ENCODE data around the gene UBAC1. TPM values are rescaled to one million over a fixed set of nuclear protein-coding genes. Genes with fewer than 3 reads are reported as not detected.

The UBAC1 gene
- polyA plus RNA-seq, 1 of the 3 experiments (the other 2 are of a cell fraction), result 67.7 TPM

GRCh38 chr9:135898634-135899407, 62.4 kb downstream of the UBAC1 start:
- Histone ChIP-seq H4K20me1 (ENCODE audit: insufficient read depth) (peaks cover 88% of the 10 kb centered on the region), H3K36me3 (replicated peaks in 1 of 2; ENCODE audit: control insufficient read depth in 1 of 2, insufficient read depth in 2 of 2, low read length in 1 of 2) (peaks cover 0 to 7% of the 10 kb centered on the region in 2 experiments), H3K9ac (no peak overlapping the region), H3K4me1 (ENCODE audit: control insufficient read depth in 1 of 2, insufficient read depth in 2 of 2, low read depth in 1 of 2, low read length in 1 of 2) (peaks cover 0 to 8% of the 10 kb centered on the region in 2 experiments; a peak in 1 of 4 replicates), H2AFZ (ENCODE audit: low read depth) (no peak overlapping the region), H3K27me3 (ENCODE audit: insufficient read depth) (no peaks in the 10 kb centered on the region), H3K9me3 (peaks cover 11% of the 10 kb centered on the region; the same call in 1 of the 2 replicates), H3K27ac (ENCODE audit: low read depth in 2 of 2, low read length in 1 of 2) (no peak overlapping the region), H3K4me2 (no peak overlapping the region), H3K79me2 (ENCODE audit: insufficient read depth) (peaks cover 100% of the 10 kb centered on the region), H3K9me2 (no peaks in the 10 kb centered on the region), H3K4me3 (ENCODE audit: low read depth in 2 of 2, low read length in 1 of 2) (no peak overlapping the region), H3F3A (replicated peaks; ENCODE audit: insufficient read depth) (peaks cover 3% of the 10 kb centered on the region)
- ChIA-PET POLR2A (no interaction called here), CTCF (no interaction called here)
- DNase-seq, result no peak
- no peak for TF ChIP-seq NFIC (IDR thresholded peaks at IDR 0.05; ENCODE audit: borderline replicate concordance)
- peak; percentile 71 for TF ChIP-seq TCF12 (IDR thresholded peaks at IDR 0.05)
- TF ChIP-seq RCOR1 (IDR thresholded peaks at IDR 0.05; ENCODE audit: low read length), result 0 out of 2 replicates have a peak, but pooled peaks have one; percentile 34
- 77% methylated on average over 11 of the region's 11 CpGs for WGBS (ENCODE audit: low lambda C conversion rate)

- H3K4me3 ChIP-seq (ENCODE audit: low read depth in 2 of 2, low read length in 1 of 2), result no peak overlapping the region
- H3K4me2 ChIP-seq, result no peak overlapping the region
- H3F3A ChIP-seq (replicated peaks; ENCODE audit: insufficient read depth), result peaks cover 3% of the 10 kb centered on the region
- TF ChIP-seq POLR2AphosphoS5 (IDR thresholded peaks at IDR 0.05; ENCODE audit: low read depth, low read length), result no peak
- TF ChIP-seq TCF12 (IDR thresholded peaks at IDR 0.05), result no peak
- no peak for TF ChIP-seq MAX (IDR thresholded peaks at IDR 0.05; ENCODE audit: low read depth)
- H2AFZ ChIP-seq (ENCODE audit: low read depth), result no peak overlapping the region
- ChIA-PET POLR2A (no interaction called here), CTCF (interaction anchor here (0.8 kb wide), 1 partner anchor 10 kb away, joined by 3 read pairs; no protein-coding TSS in a partner anchor)
- peaks cover 100% of the 10 kb centered on the region for H3K79me2 ChIP-seq (ENCODE audit: insufficient read depth)
- no peaks in the 10 kb centered on the region for H3K9me2 ChIP-seq
- no peak overlapping the region for H3K9ac ChIP-seq
- H4K20me1 ChIP-seq (ENCODE audit: insufficient read depth), result peaks cover 89% of the 10 kb centered on the region
- 100% methylated on average over 1 of the region's 2 CpGs for WGBS (ENCODE audit: low lambda C conversion rate)
- no peaks in the 10 kb centered on the region for H3K27me3 ChIP-seq (ENCODE audit: insufficient read depth)
- peaks cover 0 to 6% of the 10 kb centered on the region in 2 experiments for H3K36me3 ChIP-seq (replicated peaks in 1 of 2; ENCODE audit: control insufficient read depth in 1 of 2, insufficient read depth in 2 of 2, low read length in 1 of 2)
- H3K27ac ChIP-seq (ENCODE audit: low read depth in 2 of 2, low read length in 1 of 2), result no peak overlapping the region
- no peak for DNase-seq
- peaks cover 1 to 6% of the 10 kb centered on the region in 2 experiments; a peak in 2 of 4 replicates for H3K4me1 ChIP-seq (ENCODE audit: control insufficient read depth in 1 of 2, insufficient read depth in 2 of 2, low read depth in 1 of 2, low read length in 1 of 2)
- H3K9me3 ChIP-seq, result peaks cover 11% of the 10 kb centered on the region; the same call in 1 of the 2 replicates
Observed at GRCh38 chr9:135896626-135897025, 64.5 kb downstream of the UBAC1 start.

- ChIA-PET CTCF (no interaction called here), POLR2A (no interaction called here)
- Histone ChIP-seq H3K9me2 (no peaks in the 10 kb centered on the region), H3K9ac (no peak overlapping the region), H3K27me3 (ENCODE audit: insufficient read depth) (no peaks in the 10 kb centered on the region), H4K20me1 (ENCODE audit: insufficient read depth) (peaks cover 89% of the 10 kb centered on the region), H3K36me3 (replicated peaks in 1 of 2; ENCODE audit: control insufficient read depth in 1 of 2, insufficient read depth in 2 of 2, low read length in 1 of 2) (peaks cover 0 to 6% of the 10 kb centered on the region in 2 experiments), H3F3A (replicated peaks; ENCODE audit: insufficient read depth) (peaks cover 3% of the 10 kb centered on the region), H3K4me1 (ENCODE audit: control insufficient read depth in 1 of 2, insufficient read depth in 2 of 2, low read depth in 1 of 2, low read length in 1 of 2) (peaks cover 5 to 8% of the 10 kb centered on the region in 2 experiments; a peak in 2 of 4 replicates), H3K4me2 (no peak overlapping the region), H3K27ac (ENCODE audit: low read depth in 2 of 2, low read length in 1 of 2) (no peak overlapping the region), H3K9me3 (peaks cover 11% of the 10 kb centered on the region; the same call in 1 of the 2 replicates), H3K79me2 (ENCODE audit: insufficient read depth) (peaks cover 100% of the 10 kb centered on the region), H2AFZ (ENCODE audit: low read depth) (no peak overlapping the region), H3K4me3 (ENCODE audit: low read depth in 2 of 2, low read length in 1 of 2) (no peak overlapping the region)
- TF ChIP-seq EP300 (IDR thresholded peaks at IDR 0.05; ENCODE audit: borderline replicate concordance in 1 of 2, low read depth in 1 of 2, low read length in 1 of 2) (no peak), TEAD4 (IDR thresholded peaks at IDR 0.05; ENCODE audit: borderline replicate concordance, insufficient read depth) (no peak), RAD21 (IDR thresholded peaks at IDR 0.05; ENCODE audit: low read length) (no peak), TAF1 (IDR thresholded peaks at IDR 0.05; ENCODE audit: borderline replicate concordance, low read depth, low read length) (no peak), MAX (IDR thresholded peaks at IDR 0.05; ENCODE audit: low read depth) (no peak)
- 96% methylated on average over 3 of the region's 3 CpGs for WGBS (ENCODE audit: low lambda C conversion rate)
- DNase-seq, result no peak
Observed at GRCh38 chr9:135896205-135896604, 65.0 kb downstream of the UBAC1 start.

All from SK-N-SH (cell line).